Lung microvascular endothelial cell (primary cell): ENCODE data around the gene GRID1. TPM values are rescaled to one million over a fixed set of nuclear protein-coding genes. Genes with fewer than 3 reads are reported as not detected.

ENCODE experiments used
- DNase-seq, 2 donors: peaks; one replicate each; pipeline versions ENCODE4 v3.0.0 to v3.0.0-alpha.2; 2010; ENCODE audit warnings: low read depth in 2 of 2
- total RNA-seq: library from RNA; depleted of rRNA; stranded (reverse); fragments of >200 nt; gene quantifications from 2 replicates; pipeline ENCODE4 v1.2.1, GENCODE V29; 2014

Gene GRID1
- total RNA-seq, 1 donor from 2014 or later, result not detected

DNA sequence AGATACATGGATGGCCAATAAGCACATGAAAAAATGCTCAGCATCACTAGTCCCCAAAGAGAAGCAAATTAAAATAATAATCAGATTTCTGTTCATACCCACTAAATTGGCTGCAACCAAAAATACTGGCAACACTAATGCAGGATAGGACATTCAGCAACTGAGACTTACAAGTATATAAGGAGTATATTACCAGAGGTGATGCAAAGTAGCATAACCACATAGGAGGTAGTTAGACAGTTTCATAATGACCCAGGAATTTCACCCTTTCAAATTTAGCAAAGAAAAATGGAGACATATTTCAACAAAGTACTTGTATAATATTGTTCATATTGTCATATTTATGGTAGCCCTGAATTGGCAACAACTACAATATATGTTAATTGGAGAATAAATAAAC lies 727.8 kb downstream of the GRID1 start:
- no peak for DNase-seq

DNA sequence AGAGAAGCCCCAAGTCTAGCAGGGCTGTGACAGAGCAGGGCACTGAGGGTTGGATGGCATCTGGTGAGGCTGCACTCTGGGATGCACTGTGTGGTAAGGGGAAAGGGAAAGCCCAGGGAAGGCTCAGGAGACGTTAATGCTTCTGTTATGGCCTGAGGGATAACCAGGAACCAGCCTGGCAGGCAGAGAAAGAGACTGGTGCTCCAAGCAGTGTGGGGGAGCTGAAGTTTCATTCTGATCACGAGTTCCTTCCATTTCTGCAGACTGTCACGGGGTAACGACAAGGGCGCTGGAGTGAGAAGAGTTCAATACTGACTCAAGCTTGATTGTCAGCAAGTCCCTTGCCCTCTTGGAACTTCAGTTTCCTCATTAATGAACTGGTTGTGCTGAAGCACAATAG lies 730.9 kb downstream of the GRID1 start:
- DNase-seq, result no peak

DNA sequence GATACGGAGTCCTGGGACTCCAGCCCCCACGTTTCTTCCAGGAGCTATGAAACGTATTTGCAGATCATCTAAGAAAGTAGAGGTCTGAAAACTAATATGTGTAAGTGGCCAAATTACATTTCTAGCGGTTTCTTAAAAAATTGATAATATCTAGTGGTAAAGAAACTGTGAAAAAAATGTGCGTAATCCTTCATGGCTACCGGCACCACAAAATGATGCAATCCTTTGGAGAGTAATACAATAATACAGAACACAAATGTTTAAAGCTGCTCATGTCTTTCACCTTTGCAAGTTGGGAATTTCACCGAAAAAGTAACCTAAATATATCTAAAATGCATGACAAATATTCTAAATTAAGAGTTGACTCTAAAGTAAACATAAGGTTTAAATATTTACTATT lies 742.1 kb downstream of the GRID1 start:
- DNase-seq, result no peak

DNA sequence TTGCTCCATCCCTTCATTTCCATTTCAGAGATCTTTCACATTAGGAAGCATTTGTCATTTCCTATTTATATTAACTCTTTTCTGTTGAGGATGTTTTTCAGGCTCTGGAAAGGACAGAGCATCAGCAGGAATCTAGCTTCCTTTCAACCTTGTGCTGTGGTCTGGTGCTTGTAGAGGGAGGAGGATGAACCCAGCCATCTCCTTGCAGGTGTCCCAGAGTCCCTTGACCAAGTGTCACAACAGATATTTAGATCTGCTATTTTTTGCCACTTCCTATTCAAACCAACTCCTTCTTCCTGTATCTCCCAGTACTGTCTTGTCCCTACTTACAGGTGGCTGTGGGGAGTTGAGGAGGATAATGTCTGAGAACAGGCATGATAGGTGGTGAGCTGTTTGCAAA lies 742.8 kb downstream of the GRID1 start:
- DNase-seq, result no peak

DNA sequence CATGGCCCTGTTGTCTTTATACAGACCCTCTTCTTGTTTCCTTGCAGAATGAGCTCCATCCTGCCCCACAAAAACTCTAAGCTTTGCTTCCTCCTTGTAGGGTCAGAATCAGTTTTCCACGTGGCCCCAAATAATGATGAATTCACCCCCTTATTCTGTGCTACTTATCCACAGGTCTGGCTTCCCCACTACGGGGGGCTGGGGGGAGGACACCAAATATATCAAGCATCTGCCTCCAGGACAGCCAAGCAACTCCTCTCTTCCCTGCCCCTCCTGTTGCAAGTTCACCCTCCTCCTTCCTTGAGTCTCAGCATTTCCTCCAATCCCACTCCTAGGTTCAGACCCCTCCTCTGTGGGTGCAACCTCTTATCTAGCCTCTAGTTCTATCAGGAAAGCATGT lies 743.3 kb downstream of the GRID1 start:
- DNase-seq, result no peak

DNA sequence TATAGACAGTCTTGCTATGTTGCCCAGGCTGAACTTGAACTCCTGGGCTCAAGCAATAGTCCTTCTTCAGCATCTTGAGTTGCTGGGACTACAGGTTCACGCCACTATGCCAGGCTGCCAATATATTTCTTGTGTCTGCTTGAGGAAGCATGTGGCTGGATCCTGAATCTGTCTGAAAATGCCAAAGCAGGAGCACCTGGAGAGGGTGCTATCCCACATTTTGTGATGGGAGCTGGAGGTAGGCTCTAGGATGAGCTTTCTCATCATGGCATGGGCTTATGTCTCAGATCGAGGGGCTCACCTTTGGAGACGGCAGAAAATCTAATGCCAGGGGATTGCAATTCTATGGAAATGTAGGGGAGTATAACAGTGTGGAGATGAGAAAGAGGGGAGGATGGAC lies 744.2 kb downstream of the GRID1 start:
- no peak for DNase-seq

DNA sequence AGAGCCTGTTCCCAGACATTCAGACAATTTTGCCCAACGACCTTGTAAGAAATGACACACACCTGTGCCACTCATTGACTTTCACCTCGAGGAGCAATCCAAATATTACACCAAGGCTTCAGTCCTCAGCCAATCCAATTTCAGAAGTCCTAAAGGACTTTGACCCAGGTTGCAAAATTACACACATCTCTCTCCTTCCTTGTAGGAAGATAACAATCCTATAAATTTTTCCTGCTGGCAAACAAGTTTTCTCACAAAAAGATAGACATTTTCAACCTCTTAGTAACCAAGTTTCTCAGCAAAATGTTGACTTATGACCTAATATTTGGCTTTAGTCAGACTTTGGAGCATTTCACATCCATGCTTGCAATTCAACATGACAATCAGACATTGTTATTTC lies 745.0 kb downstream of the GRID1 start:
- DNase-seq, result no peak

DNA sequence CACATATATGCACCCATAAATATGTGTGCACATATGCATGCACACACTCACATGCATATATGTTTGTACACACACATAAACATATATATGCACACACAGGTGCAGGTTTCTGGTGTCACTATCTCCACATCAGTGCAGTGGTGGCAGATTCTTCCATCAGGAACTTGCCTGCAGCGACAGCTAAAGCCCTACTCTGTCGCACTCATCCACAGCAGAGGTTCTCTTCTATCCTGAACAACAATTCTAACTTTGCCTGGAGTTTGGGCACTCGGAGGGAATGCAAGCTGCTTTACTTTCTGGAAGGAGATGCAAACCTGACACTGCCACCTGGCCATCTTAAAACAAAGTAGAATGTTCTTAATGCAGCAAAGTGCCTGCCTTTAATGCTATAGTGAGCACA lies 745.8 kb downstream of the GRID1 start:
- no peak for DNase-seq

DNA sequence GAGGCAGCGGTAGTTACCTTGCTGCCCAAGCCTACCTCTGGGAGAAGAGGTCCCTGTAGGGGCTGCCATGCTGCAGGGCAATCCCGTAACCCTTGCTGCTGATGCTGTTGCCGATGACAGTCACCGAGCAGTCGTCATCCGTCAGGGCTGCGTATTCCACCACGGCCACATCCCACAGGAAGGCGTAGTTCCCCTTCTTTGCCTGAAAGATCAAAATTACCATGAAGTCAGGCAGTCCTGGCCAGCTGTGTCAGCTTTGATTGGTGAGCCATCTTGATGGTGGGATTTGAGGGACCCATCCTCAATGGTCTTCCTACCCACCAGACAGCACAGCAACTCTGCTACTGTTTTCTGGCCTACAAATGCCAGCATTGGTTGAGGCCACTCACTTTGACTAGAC lies 746.8 kb downstream of the GRID1 start:
- DNase-seq, result no peak

DNA sequence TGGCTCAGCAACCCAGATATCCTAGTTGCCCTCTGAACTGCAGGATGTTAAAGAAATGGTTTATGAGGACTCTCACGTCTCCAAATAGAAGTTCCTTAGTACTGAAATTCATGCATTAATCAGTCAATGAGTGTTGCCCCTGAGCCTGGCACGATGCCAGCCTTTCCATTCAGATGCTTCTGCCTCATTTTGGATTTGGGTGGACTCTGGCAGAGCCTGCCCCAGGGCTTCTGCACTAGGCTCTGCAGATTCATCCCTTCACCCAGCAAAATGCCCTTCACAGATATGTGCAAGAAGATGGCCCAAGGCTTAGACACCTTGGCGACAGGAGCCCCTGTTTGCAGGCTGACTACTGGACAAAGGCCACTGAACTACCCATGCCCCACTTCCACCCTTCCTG lies 747.8 kb downstream of the GRID1 start:
- peak in 1 of 2 donors; percentile 7 for DNase-seq

DNA sequence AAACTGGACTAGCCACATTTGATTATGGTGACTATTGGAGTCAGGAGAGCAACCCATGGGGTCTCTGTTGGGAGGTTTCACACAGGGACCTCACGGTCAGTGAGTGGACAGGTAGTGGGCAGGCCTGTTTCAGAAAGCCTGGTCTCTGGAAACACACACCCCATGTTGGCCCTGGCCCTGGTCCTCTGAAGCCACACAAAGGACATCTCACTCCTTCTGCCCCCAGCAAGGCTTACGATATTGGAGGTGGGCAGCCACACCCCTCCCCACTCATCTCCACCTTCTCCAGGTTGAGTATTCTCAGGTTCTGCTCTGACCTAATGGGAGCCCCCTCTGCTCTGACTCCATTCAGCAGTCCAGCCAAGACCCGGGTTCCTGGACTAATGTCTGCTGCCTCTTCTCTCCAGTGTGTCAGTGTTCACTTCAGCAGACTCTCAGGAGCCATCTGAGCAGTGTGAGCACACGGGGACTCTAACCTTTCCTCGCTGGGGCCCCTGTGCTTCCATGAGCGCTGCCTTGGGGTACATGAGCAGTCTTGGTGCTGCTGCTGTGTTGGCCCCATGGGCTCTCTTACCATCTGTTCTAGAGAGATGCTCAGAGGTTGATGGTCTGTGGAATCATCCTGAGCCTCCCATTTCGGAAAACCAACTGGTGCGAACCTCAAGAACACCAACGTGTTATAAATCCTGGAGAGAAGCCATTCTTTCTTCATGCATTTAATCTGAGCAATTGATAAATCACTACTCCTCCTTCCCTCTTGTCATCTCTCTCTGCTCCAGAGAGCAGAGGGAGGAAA lies 748.6 kb downstream of the GRID1 start:
- no peak for DNase-seq

DNA sequence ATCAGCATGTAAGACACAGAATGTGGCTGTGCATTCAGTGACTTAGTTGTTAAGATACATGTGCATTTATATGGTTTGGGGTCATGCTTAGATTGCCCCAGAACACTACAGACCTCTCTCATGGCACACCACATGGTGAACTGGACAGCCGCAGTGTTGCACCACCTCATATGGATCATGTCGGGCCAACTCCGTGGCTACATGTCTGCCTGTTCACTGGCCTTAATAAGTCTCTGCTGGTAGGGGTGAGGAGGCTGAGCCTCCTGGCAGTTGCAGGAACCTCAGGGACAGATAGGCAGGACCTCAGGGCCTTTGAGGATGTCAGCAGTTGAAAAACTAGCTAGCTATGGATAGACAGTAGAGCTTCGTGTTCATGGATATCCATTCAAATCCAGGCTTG lies 751.0 kb downstream of the GRID1 start:
- no peak for DNase-seq

DNA sequence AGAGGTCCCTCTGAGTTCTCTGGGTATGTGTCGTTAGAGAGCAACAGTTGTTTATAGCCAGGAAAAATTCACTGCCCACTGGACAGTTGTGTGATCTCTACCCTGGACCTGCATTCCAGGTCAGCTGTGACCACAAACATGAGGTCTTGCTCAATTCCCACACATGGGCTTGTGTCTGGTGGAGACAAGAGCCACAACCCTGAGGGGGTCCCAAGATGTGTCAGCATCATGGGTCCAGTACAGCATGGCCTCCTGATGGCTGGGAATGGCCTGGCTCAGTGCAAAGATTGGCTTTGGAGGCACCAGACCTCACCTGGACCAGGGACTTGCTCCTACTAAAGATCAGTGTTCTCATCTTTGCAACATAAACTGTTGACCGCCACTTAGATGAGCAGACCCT lies 751.6 kb downstream of the GRID1 start:
- DNase-seq, result no peak

DNA sequence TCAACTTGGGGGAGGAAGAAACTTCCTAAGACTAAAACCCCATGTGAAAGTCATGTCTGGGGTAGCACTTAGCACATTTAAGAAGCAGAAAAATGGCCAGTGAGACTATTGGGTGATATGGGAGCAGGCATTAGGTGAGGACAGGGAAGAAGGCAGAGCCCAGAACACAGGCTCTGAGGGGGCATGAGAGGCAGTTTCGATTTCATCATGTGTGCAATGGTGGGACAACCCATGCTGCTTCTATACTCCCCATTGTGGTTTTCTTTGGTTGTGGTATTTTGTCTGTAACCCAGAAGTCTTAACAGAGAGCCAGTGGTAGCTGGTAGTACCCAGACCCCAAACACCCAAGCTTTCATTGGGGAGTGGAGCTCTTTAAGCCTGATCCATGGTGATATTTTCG lies 752.0 kb downstream of the GRID1 start:
- no peak for DNase-seq

DNA sequence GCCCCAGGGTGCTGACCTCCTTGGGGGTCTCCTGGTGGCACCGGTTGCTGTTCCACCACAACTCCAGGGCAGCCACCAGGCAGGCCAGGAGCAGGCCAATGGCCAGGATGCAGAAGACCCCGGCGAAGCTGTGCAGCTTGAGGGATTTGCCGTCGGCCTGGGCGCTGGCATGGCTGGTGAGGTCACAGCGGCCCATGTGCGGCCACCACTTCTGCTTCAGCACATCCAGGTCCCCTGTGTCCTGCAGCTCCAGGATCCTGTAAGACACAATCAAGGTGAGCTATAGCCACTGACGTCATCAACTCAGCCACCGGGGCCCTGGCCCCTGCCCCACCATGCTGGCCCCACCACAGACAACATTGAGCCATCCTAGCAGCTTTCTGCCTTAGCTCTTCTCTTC lies 753.2 kb downstream of the GRID1 start:
- no peak for DNase-seq

DNA sequence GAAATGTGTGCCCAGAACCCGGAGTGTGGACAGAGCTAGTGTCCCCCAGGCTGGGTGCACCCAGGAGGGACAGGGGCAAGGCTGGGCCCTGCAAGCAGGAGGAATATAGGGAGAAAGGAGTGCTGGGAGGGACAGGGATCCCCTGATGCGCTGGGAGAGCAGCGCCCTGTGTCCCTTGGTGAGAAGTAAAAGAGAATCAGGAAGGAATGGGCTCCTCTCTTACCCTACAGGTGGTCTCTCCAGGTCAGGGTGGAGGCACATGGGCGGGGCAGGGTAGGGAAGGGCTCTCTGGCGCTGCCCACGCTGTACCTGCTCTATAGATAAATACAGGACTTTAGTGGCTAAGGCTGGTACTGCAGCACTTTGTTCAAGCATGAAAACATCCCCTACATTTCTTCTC lies 753.8 kb downstream of the GRID1 start:
- no peak for DNase-seq

DNA sequence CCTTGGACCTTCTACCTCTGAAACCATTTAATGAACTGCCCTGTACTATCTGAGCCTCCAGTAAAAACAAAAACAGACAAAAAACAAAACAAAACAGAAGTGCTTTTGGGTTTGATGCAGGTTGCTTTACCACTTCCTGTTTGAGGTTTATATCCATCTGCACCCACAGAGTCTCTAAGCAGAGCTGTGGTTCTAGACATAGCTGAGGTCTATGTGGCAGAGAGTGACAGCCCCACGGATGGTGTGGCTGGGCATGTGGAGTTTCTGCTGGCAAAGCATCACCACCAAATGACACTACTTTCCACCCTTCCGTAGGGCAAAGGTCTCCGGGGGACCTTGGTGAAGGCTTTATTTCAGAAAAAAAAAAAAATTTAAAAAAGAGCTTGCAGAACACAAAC lies 754.2 kb downstream of the GRID1 start:
- no peak for DNase-seq

DNA sequence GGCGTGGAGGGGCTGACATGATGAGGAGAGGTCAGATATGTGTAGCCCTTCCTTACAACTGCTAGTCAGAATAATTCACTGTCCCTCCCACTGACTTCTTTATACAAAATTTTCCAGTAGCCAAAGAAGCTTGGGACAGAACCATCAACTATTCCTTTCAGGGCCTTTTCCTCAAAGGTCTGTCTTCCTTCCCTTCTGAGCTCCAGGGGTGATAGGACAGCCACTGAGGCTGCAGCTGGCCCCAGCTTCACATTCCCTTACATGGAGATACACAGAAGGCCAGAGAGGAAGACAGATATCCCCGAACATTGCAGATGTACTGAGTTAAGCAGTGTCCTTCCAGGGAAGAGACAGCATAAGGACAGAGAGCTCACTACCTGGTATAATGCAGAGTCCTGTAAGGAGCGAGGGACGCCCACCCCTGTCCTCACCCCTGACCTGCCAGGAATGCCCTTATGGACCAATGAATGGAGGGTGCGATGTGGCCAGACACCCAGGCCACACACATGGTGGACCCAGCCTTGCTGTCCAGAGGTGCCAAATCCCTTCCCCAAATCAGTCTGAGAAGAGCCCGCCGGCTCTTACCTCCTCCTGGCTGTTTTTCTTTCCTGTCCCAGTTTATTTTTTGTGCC lies 754.7 kb downstream of the GRID1 start:
- DNase-seq, result no peak

DNA sequence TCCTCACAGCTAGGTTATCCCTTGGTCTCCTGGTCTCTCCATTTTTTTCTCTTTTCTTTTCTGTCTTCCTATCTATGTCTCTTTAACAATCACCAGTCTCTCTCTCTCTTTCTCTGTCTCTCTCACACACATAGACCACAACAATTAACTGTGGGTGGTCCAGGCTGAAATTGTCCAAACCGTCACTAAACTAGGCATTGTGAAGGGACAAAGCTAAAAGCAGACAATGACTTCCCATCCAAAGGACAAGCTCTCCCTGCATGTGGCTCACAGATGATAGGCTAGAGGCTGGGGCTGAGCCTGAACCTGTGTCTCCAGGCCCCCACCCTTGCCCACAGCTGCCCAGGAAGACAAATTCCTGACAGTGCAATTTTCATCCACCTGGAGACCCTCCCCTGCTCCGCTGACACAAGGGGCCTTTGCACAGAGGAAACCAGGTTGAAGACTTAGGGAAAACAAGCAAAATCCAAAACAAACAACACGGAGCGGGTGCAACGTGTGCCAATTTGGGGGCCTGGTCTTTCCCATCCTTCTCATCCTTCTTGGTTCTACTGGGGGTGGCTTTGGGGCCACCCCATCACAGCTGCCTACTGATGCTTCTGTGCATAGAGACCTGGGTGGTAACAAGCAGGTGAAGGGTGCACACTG lies 755.4 kb downstream of the GRID1 start:
- DNase-seq, result no peak

DNA sequence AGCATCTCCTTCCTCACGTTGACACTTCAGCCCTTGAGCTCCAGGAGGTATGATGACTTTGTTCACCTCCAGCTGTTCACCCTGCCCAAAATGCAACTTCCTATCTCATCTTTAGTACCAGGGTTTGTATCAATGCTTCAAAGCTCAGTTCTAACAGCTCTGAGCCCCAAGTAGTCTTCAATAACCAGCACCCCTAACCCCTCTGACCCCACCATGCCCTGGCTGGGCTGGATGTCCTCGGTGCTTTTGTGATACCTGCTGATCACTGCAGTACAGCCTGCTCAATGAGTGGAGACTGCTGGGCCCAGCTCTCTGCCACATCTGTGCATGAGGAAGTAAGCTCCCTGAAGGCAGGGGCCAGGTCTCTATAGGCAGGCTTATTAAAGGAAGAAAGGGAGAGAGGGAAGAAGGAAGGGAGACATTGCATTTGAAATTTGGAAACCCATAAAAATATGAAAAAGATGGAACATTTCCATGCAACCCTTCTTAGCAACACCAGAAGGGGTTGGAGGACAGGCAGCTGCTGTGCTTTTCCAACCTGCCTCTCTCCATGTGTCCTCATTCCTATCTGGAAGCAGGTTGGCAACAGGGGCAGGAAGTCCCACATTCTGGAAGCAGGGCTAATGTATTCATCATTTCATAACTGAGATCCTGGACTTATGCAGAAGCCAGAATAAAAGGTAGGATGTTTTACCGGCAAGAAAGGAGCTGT lies 756.1 kb downstream of the GRID1 start:
- no peak for DNase-seq

DNA sequence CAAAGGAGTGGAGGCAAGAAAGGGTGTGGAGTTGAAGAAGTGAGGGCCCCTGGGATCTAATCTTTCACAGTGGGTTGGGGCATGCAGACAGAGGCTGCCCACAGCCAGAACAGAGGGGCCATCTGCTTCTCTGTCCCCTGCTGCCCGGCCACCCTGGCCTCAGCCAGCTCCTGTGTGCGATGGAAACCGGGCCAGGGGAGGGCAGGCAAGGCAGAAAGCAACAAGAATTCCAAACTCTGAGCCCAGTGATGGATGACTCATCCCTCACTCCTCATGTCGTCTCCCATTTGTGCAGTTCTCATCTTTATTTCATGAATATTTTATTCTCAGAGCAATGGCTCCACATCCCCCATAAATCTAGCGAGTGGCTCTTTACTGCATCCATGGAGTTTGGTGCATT lies 757.1 kb downstream of the GRID1 start:
- DNase-seq, result no peak

DNA sequence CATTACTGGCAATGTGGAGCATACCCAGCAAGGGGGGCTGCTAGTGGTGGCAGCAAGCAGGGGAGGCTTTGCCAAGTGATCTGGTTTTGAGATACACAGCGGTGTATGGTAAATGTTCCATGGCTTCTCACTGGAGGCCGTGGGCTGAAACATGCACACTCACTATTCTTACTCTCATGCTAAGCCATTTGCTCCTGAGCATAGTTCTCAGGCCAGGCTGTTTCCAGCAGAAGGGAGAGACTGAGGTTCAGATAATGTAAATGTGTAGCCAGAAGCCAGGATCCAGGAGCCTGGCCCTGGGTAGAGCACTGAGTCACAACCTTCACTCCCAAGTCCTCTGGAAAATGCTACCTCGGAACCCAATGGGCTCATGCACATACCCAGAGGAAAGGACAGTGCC lies 757.9 kb downstream of the GRID1 start:
- DNase-seq, result no peak
